Mesenchymal stem cell (in vitro differentiated cells and primary cell): ENCODE data around the gene UBL7.

Source experiments
- DNase-seq: peaks from one replicate; pipeline ENCODE4 v3.0.0-alpha.2; 2013
- H2AFZ ChIP-seq: one replicate; pipeline ENCODE4 v1.6.1; 2013; ENCODE audit warnings: low read depth, mild to moderate bottlenecking, control low read depth, inconsistent platforms, low read length, moderate library complexity
- H2AK5ac ChIP-seq: 2 replicates; pipeline ENCODE4 v1.6.1; 2013; ENCODE audit warnings: low read length, moderate library complexity, mild to moderate bottlenecking, inconsistent platforms; ENCODE audit not compliant: severe bottlenecking
- H2BK120ac ChIP-seq: one replicate; pipeline ENCODE4 v1.6.1; 2013; ENCODE audit warnings: low read depth, mild to moderate bottlenecking, inconsistent platforms, low read length, moderate library complexity
- H2BK12ac ChIP-seq, 2 experiments: one replicate each; pipeline ENCODE4 v1.6.1; 2013; ENCODE audit warnings: inconsistent platforms in 2 of 2, low read length in 2 of 2, mild to moderate bottlenecking in 2 of 2, moderate library complexity in 2 of 2, control low read depth in 1 of 2
- H2BK15ac ChIP-seq: one replicate; pipeline ENCODE4 v1.6.1; 2013; ENCODE audit warnings: mild to moderate bottlenecking, low read depth, inconsistent platforms; ENCODE audit not compliant: poor library complexity, severe bottlenecking
- H2BK5ac ChIP-seq: 2 replicates; pipeline ENCODE4 v1.6.1; 2013; ENCODE audit warnings: low read depth, mild to moderate bottlenecking, low read length, control low read depth, inconsistent platforms; ENCODE audit not compliant: poor library complexity, severe bottlenecking
- H3K14ac ChIP-seq, 2 experiments: one replicate each; pipeline ENCODE4 v1.6.1; 2013; ENCODE audit warnings: inconsistent platforms in 2 of 2, low read length in 2 of 2, control low read depth in 1 of 2, mild to moderate bottlenecking in 1 of 2, moderate library complexity in 1 of 2
- H3K18ac ChIP-seq, 2 experiments: one replicate each; pipeline ENCODE4 v1.6.1; 2013; ENCODE audit warnings: inconsistent platforms in 2 of 2, low read length in 2 of 2, control low read depth in 1 of 2, low read depth in 1 of 2, mild to moderate bottlenecking in 1 of 2
- H3K23ac ChIP-seq, 2 experiments: one replicate each; pipeline ENCODE4 v1.6.1; 2013; ENCODE audit warnings: inconsistent platforms in 2 of 2, low read length in 2 of 2, mild to moderate bottlenecking in 2 of 2, moderate library complexity in 2 of 2, control low read depth in 1 of 2
- H3K27ac ChIP-seq: 2 replicates; pipeline ENCODE4 v1.5.1; 2013; ENCODE audit warnings: mild to moderate bottlenecking, moderate library complexity, low read length, control low read depth, inconsistent platforms; ENCODE audit not compliant: poor library complexity, severe bottlenecking
- H3K27me3 ChIP-seq, 2 experiments: 2 replicates each; pipeline versions ENCODE4 v1.6.1 to v1.7.0; 2013; ENCODE audit warnings: low read length in 2 of 2, mild to moderate bottlenecking in 2 of 2, moderate library complexity in 2 of 2, control low read depth in 1 of 2, inconsistent platforms in 1 of 2; ENCODE audit not compliant: control insufficient read depth in 1 of 2, insufficient read depth in 1 of 2
- H3K36me3 ChIP-seq, 2 experiments: 2 replicates each; pipeline versions ENCODE4 v1.6.1 to v1.7.0; 2013; ENCODE audit warnings: low read length in 2 of 2, control low read depth in 1 of 2, inconsistent platforms in 1 of 2, low read depth in 1 of 2, mild to moderate bottlenecking in 1 of 2; ENCODE audit not compliant: insufficient read depth in 2 of 2, control insufficient read depth in 1 of 2
- H3K4ac ChIP-seq, 2 experiments: one replicate each; pipeline ENCODE4 v1.6.1; 2013; ENCODE audit warnings: inconsistent platforms in 2 of 2, low read length in 2 of 2, mild to moderate bottlenecking in 2 of 2, moderate library complexity in 2 of 2, control low read depth in 1 of 2, low read depth in 1 of 2
- H3K4me1 ChIP-seq: 2 replicates; pipeline ENCODE4 v1.6.1; 2013; ENCODE audit warnings: low read depth, low read length, control low read depth; ENCODE audit not compliant: control insufficient read depth, insufficient read depth
- H3K4me2 ChIP-seq: 2 replicates; pipeline ENCODE4 v1.6.1; 2013; ENCODE audit warnings: low read length, mild to moderate bottlenecking, inconsistent platforms; ENCODE audit not compliant: poor library complexity, severe bottlenecking
- H3K4me3 ChIP-seq, 2 experiments: 2 replicates each; pipeline versions ENCODE4 v1.5.1 to v1.7.0; 2013; ENCODE audit warnings: low read length in 2 of 2, mild to moderate bottlenecking in 2 of 2, control low read depth in 1 of 2, low read depth in 1 of 2; ENCODE audit not compliant: insufficient read depth in 1 of 2
- H3K79me1 ChIP-seq: replicated peaks from 2 replicates; pipeline ENCODE4 v1.6.1; 2013; ENCODE audit warnings: mild to moderate bottlenecking, control low read depth, low read length, inconsistent platforms; ENCODE audit not compliant: poor library complexity, severe bottlenecking
- H3K9ac ChIP-seq: 2 replicates; pipeline ENCODE4 v1.7.0; 2013; ENCODE audit warnings: mild to moderate bottlenecking, low read length, moderate library complexity
- H3K9me3 ChIP-seq: 2 replicates; pipeline ENCODE4 v1.7.0; 2013; ENCODE audit warnings: mild to moderate bottlenecking, low read length; ENCODE audit not compliant: control insufficient read depth
- H4K8ac ChIP-seq: one replicate; pipeline ENCODE4 v1.6.1; 2013; ENCODE audit warnings: inconsistent platforms, mild to moderate bottlenecking, low read length, moderate library complexity
- H4K91ac ChIP-seq: one replicate; pipeline ENCODE4 v1.6.1; 2013; ENCODE audit warnings: mild to moderate bottlenecking, low read length, inconsistent platforms
- WGBS: methylation state at CpG from one replicate; pipeline ENCODE4 v1.1.7; 2013; ENCODE audit warnings: mixed read lengths; 5-methylcytosine and 5-hydroxymethylcytosine counted together

Gene UBL7

GRCh38 chr15:74444106-74445062, 16.6 kb downstream of the UBL7 start:
- H2BK15ac ChIP-seq, result no peak overlapping the region

GRCh38 chr15:74443100-74443909, 17.7 kb downstream of the UBL7 start:
- H3K9me3 ChIP-seq, result no peaks in the 10 kb centered on the region
- H4K8ac ChIP-seq, result no peak overlapping the region
- H3K4me3 ChIP-seq, result no peak overlapping the region
- H3K4me1 ChIP-seq, result peaks cover 4% of the 10 kb centered on the region
- H3K14ac ChIP-seq, result no peak overlapping the region
- no peak overlapping the region for H3K27ac ChIP-seq
- no peak overlapping the region for H2BK120ac ChIP-seq
- no peak overlapping the region for H2BK15ac ChIP-seq
- H3K23ac ChIP-seq, result no peak overlapping the region
- H3K9ac ChIP-seq, result no peak overlapping the region
- H3K4ac ChIP-seq, result no peak overlapping the region
- peaks cover 25 to 41% of the 10 kb centered on the region in 2 experiments for H3K36me3 ChIP-seq
- no peak overlapping the region for H2BK5ac ChIP-seq
- no peak overlapping the region for H3K18ac ChIP-seq
- H4K91ac ChIP-seq, result no peak overlapping the region
- H3K27me3 ChIP-seq, result no peaks in the 10 kb centered on the region
- no peaks in the 10 kb centered on the region for H3K79me1 ChIP-seq
- H3K4me2 ChIP-seq, result no peak overlapping the region
- 89% methylated on average over 14 of the region's 14 CpGs for WGBS
- no peak overlapping the region for H2AK5ac ChIP-seq
- H2BK12ac ChIP-seq, result no peak overlapping the region
- no peak for DNase-seq
- H2AFZ ChIP-seq, result peak overlapping the region; percentile 32

More at GRCh38 chr15:74444106-74445062, 16.6 kb downstream of the UBL7 start:
- Histone ChIP-seq H2AFZ (no peak overlapping the region), H3K9me3 (no peaks in the 10 kb centered on the region), H3K4me1 (peaks cover 4% of the 10 kb centered on the region), H3K4me2 (no peak overlapping the region), H3K4ac (no peak overlapping the region), H2BK12ac (no peak overlapping the region), H2BK120ac (no peak overlapping the region), H3K14ac (no peak overlapping the region), H4K91ac (no peak overlapping the region), H3K36me3 (peaks cover 36 to 52% of the 10 kb centered on the region in 2 experiments), H3K18ac (no peak overlapping the region), H3K79me1 (no peaks in the 10 kb centered on the region), H3K27ac (no peak overlapping the region), H3K27me3 (no peaks in the 10 kb centered on the region), H2BK5ac (no peak overlapping the region), H3K9ac (no peak overlapping the region), H4K8ac (no peak overlapping the region), H3K4me3 (no peak overlapping the region), H2AK5ac (no peak overlapping the region), H3K23ac (no peak overlapping the region)
- 82% methylated on average over 8 of the region's 8 CpGs for WGBS
- no peak for DNase-seq

- Histone ChIP-seq H2BK15ac (no peak overlapping the region), H3K27ac (no peak overlapping the region), H3K79me1 (no peaks in the 10 kb centered on the region)
Measured at GRCh38 chr15:74442604-74443003, 18.4 kb downstream of the UBL7 start.

GRCh38 chr15:74442063-74442462, 18.9 kb downstream of the UBL7 start:
- Histone ChIP-seq H3K4me3 (no peak overlapping the region), H2AK5ac (no peak overlapping the region), H3K14ac (no peak overlapping the region), H3K9ac (no peak overlapping the region), H2AFZ (no peak overlapping the region), H3K79me1 (no peaks in the 10 kb centered on the region), H3K9me3 (no peaks in the 10 kb centered on the region), H3K4ac (no peak overlapping the region), H3K36me3 (peaks cover 17 to 29% of the 10 kb centered on the region in 2 experiments), H4K91ac (no peak overlapping the region), H3K27ac (no peak overlapping the region), H3K27me3 (no peaks in the 10 kb centered on the region), H3K4me1 (peaks cover 4% of the 10 kb centered on the region), H2BK5ac (no peak overlapping the region), H3K23ac (no peak overlapping the region), H4K8ac (no peak overlapping the region), H2BK120ac (no peak overlapping the region), H2BK12ac (no peak overlapping the region), H3K18ac (no peak overlapping the region), H3K4me2 (no peak overlapping the region), H2BK15ac (no peak overlapping the region)
- WGBS, result 89% methylated on average over 3 of the region's 3 CpGs
- no peak for DNase-seq

More at GRCh38 chr15:74442604-74443003, 18.4 kb downstream of the UBL7 start:
- H2AK5ac ChIP-seq, result no peak overlapping the region
- H3K9me3 ChIP-seq, result no peaks in the 10 kb centered on the region
- no peak overlapping the region for H2BK12ac ChIP-seq
- no peak overlapping the region for H3K4me3 ChIP-seq
- WGBS, result 85% methylated on average over 3 of the region's 3 CpGs
- no peak overlapping the region for H3K4ac ChIP-seq
- H4K8ac ChIP-seq, result no peak overlapping the region
- no peak overlapping the region for H3K18ac ChIP-seq
- no peak for DNase-seq
- no peak overlapping the region for H3K23ac ChIP-seq
- peaks cover 4% of the 10 kb centered on the region for H3K4me1 ChIP-seq
- peaks cover 18 to 34% of the 10 kb centered on the region in 2 experiments for H3K36me3 ChIP-seq
- H2BK5ac ChIP-seq, result no peak overlapping the region
- H2AFZ ChIP-seq, result no peak overlapping the region
- no peak overlapping the region for H3K14ac ChIP-seq
- H3K27me3 ChIP-seq, result no peaks in the 10 kb centered on the region
- H4K91ac ChIP-seq, result no peak overlapping the region
- H3K4me2 ChIP-seq, result no peak overlapping the region
- H3K9ac ChIP-seq, result no peak overlapping the region
- H2BK120ac ChIP-seq, result no peak overlapping the region
